IPS-NIHi11 (cell line): Measurements from ENCODE around the gene CEMIP.
"Not testable (repeated sequence)": the region's sequence is repeated elsewhere in the genome, so short reads cannot be mapped to it uniquely, and the experiment has no call there.

Experiments used
- DNase-seq: peaks from one replicate; pipeline ENCODE4 v3.0.0; 2012; ENCODE audit warnings: mixed read lengths, low spot score

The CEMIP gene

DNA sequence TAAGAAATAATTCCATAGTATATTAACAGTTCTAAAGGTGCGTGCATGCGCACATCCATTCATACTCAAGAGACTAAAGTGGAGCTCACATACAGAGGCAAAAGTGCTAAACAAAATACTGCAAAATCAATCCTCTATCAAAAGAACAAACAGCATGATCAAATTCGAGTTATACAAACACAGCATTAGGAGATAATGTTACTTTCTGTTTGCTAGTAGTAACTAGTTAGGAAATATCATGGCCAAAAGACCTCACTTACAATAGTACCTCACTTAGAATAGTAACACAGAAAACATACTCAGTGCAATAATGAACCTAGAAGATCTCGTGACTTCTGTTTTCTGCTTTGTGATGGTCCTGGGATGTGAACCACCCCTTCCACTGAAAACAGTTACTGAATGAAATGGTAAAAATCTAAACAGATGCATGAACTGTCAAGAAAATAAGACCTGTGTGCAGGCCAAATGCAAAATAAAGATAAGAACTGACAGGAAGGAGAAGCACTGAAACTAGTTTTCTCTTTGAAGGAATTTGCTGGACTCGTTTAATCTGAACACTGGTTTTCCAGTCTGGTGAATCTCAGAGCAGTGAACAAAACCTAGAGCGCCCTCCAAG is 20.9 kb upstream of the CEMIP start:
- no peak for DNase-seq

DNA sequence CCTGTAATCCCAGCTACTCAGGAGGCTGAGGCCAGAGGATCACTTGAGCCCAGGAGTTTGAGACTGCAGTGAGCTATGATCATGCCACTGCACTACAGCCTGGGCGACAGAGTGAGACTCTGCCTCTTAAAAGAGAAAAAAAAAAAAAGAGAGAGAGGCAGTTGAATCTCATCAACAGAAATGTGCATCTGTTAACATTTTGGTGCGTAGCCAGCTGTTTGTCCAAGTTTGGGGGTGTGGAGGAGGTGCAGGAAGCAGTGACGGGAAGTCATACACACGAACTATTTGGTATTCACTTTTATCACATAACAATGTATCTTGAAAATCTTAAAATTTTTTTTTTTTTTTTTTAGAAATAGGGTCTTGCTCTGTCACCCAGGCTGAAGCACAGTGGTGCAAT is 18.2 kb upstream of the CEMIP start:
- DNase-seq, result no peak

DNA sequence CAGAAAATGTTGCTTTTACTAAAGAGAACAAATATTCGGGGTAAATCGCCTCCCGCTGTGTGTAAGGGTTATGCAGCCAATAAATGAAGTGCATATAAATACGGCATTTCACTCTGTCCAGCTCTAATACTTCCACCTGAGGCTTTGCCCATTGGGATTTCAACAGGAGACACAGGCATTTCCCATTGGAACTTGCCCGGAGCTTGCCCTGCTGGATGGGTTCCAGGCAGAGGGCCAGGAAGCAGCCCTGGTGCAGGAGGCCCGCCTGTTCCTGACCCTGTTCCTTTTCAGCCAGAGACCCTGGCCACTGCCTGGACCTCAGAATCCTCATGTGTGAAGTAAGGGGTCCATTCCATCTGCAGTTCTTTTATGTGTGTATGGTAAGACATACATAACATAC is 17.4 kb upstream of the CEMIP start:
- no peak for DNase-seq

DNA sequence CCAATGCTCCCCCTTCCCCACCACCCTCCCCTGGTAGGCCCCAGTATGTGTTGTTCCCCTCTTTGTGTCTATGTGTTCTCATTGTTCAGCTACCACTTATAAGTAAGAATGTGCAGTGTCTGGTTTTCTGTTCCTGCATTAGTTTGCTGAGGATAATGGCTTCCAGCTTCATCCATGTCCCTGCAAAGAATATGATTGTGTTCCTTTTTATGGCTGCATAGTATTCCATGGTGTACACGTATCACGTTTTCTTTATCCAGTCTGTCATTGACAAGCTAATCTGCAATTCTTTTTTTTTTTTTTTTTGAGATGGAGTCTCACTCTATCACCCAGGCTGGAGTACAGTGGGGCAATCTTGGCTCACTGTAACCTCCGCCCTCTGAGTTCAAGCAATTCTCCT is 15.9 kb upstream of the CEMIP start:
- DNase-seq, result not testable (repeated sequence)

DNA sequence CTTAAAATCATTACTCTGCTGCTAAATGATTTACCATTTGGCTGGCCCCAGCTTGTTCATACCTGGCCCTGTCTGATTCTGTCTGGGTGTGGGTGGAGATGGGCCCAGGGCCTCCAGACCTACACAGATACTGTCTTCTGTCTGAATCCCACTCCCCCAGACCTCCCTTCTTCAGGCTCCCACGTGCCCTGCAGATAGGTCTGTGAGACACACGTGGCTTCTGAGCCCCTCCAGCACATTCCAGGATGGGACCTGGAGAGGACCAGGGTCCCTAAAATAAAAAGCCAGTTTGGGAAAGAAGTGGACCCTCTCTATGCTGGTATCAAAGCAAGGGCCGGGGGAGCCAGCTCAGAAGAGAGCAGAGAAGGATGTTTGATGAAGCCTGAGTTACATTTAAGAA is 14.6 kb upstream of the CEMIP start:
- DNase-seq, result no peak

DNA sequence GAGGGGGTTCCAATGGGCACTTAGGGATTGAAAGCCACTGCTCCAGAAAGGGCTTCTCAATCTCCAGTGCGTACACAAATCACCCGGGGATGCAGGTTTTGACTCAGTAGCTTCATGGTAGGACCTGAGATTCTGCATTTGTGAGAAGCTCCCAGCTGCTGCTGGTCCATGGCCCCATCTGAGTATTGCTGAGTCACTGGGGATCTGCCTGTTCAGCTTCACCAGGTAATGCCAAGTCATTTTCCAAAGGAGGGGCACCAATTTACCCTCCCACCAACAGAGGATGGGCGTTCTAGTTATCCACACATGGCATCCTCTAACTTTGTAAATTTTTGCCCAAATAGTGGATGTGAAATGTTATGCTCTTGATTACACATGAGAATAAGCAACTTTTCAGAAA is 12.9 kb upstream of the CEMIP start:
- DNase-seq, result no peak

DNA sequence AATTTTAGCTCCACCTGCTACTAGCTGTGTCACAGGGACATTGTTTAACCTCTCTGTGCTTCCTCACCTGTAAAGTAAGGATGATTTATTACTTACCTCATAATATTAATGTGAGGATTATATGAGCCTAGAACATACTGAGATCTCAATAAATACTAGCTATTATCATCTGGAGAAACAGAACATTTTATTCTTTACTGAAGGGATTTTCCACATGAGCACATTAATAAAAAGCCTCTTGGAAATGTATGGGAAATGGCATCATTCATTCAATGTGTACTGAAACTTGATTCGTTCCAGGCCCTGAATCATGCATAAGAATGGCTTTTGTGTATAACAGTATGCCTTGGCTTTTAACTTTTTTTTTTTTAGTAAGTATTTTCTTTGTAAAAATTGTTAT is 11.0 kb upstream of the CEMIP start:
- DNase-seq, result no peak

DNA sequence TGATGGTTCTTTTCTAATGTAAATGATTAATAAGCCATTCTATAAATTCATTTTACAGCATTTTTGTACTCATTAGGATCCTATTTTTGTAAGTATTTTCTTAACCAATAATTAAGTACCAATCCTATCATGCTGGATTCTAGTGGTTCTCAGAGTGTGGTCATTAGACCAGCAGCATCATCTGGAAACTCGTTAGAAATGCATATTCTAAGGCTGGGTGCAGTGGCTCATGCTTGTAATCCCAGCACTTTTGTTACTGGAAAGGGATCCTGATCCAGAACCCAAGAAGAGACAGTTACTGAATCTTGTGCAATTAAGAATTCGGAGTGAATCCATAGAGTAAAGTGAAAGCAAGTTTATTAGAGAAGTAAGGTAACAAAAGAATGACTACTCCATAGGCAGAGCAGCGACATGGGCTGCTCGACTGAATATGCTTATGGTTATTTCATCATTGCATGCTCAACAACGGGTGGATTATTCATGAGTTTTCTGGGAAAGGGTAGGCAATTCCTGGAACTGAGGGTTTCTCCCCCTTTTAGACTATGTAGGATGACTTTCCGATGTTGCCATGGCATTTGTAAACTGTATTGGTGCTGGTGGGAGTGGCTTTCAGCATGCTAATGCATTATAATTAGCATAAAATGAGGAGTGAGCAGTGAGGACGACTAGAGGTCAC is 9.9 kb upstream of the CEMIP start:
- DNase-seq, result no peak

DNA sequence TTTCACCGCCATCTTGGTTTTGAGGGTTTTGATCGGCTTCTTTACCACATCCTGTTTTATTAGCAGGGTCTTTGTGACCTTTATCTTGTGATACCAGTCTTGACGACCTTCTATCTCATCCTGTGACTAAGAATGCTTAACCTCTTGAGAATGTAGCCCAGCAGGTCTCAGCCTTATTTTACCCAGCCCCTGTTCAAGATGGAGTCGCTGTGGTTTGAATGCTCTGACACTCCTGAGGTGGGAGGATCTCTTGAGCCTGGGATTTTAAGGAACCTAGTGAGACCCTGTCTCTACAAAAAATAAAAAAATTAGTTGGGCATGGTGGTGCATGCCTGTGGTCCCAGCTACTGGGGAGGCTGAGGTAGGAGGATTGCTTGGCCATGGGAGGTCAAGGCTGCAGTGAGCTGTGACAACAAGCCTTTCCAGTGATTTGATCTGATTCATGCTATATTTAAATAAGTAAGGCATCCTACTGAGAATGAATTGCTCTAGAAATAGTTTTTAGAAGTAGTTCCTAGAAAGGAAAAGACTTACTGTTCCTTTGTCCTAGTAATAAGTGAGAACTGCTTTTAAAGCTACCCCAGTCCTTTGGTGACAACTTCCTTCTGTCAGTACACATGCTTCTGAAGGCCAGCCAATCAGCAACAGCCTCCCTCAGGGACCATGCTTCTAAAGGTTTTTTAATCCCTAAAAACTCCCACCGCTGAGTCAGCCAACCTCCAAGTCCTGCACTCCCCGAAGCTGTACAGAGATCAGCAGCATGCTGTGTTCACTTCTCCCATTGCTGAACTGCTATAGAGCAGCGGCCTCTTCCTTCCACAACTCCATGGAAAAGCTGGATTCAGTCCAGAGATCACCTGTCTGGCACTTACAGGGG is 9.1 kb upstream of the CEMIP start:
- DNase-seq, result no peak

DNA sequence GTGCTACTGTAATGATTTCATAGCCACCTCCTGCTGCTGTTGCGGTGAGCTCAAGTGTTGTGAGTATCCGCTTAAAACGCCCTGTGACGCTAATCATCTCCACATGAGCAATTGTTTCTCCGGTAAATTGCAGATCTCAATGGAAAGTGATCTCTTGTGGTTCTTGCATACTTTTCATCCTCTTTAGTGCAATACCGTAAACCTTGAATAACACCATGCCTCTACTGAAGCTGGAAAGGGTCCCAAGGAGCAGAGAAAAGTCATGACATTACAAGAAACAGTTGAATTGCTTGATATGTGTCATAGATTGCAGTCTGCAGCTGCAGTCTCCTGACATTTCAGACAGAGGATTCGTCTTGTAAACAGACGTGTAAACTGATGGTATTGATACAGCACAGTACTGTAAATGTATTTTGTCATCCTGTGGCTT is 6.0 kb upstream of the CEMIP start:
- DNase-seq, result no peak

DNA sequence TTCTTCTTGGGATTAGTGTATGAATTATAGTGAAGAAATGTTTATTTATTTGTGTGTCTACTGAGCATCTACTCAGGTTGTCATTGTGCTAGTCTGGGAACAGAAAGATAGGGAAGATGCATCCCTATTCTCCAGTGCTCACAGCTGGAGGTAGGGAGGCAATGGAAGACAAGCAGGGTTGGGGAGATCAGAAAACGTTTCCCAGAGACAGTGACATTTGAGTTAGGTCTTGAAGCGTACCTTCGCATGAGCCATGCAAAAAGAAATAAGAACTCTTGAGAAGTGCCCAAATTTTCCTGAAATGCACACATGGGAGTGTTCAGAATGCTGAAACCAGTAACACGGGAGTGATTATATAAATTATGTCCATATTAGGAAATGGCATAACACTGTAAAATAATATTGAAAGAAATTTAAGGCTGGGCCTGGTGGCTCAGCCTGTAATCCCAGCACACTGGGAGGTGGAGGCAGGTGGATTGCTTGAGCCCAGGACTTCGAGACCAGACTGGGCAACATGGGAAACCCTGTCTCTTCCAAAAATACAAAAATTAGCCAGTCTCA is 5.3 kb upstream of the CEMIP start:
- DNase-seq, result no peak

DNA sequence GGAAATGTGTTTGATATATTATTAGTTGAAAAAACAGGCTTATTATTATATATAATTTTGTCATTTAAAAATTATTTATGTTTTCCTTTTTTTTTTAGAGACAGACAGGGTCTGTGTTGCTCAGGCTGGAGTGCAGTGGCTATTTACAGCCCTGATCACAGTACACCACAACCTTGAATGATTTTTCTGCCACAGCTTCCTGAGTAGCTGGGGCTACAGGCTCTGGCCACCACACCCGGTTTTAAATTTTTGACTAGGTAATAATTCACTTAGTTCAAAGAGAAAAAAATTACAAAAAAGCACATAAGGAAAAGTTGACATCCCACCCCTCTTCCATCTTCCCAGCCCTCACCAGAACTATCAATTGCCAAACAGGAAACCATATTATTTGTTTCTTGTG is 4.7 kb upstream of the CEMIP start:
- no peak for DNase-seq

DNA sequence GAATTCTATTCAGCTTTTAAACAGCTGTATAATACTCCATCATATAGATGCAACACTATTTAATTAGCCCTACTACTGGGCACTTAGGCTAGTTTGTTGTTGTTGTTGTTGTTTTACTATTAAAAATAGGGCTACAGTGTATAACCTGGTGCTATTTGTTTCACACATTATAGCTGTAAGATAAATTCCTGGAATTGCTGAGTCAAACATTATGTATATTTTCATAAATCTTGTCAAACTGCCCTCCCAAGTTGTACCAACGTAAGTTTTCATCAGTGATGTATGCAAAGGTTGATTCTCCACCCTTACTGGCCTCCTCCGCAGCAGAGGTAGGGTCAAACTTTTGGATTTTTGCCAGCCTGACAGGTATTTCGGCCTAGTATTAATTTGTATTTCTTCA is 3.8 kb upstream of the CEMIP start:
- no peak for DNase-seq

DNA sequence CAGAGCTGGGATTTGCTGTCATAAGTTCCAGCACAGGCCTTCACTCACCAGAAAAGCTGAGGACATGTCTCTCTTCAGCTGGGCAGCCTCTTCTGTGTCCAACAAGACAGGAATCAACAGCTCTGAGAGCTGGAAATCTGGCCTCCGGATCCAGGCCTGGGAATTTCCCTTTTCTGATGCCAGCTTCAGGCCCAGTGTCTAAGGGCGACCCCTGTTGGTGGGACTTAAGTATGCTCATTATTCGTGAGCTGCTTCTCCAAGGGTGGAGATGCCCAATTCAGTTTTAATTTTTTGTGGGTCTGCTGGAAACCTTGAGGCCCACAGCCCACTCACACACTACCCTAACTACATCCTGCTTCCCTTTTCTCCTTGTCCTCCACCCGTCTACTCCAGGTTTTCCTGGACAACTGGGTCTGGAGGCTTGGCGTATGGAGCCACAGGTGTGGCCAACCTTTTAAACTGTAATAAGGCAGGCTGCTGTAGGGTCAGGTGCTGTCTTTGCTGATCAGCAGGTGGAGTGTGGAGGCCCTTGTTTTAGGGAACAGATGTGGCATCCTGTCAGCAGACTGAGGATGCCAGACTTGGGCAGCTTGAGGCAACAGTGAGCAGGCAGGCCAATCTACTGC is 2.6 kb upstream of the CEMIP start:
- peak; percentile 79 for DNase-seq

DNA sequence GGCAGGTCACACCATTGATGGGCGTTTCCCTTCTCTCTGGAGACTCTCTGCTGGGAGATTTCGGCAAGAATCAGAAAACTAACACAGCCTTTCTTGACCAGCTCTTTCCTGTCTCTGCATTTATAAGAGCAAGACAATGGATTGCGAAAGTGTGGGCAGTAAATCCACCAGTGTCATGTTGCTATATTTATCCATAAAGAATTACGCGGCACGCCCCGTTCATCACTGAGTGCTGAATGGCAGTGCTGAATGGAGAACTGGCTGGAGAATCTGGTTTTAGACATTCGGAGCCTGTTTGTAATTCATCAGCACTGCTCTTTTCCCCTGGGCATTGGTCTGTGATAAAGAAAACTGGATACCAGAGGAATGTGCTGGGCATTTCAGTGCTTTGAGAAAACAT is 2.0 kb upstream of the CEMIP start:
- DNase-seq, result no peak

DNA sequence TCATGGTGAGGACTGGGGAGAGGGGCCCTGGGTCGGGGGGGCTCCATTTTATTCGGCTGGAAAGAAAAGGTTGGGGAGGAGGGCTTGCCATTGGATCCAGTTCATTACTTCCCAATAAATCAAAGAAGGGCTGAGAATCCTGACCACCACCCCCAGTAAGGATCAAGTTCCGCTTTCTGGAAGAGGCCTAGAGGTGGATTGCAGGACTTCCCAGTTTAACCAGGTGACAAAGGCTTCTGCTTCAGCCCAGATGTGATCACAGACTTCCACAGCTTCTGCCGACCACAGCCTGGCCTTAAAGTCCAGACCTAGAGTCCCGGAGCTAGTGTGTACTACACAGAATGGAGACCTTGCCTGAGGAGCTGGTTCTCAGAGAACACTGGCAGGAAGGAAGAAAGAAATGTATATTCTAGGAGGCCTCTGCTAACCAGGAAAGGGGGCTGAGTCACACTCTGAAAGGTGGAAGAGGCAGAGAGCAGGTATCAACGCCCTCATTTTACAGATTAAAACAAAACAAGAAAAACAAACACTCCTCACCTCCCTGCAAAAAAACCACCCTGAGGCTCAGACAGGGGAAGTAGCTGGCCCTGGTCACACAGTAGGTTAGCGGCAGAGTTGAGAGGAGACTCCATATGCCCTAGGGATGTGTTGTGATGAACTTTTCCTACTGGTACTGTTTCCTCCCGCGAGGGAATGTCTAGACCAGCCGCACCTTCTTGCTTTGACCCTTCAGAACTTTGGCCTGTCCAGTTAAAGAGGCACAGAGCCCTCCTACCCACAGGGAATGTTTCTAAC is 1.1 kb upstream of the CEMIP start:
- no peak for DNase-seq

DNA sequence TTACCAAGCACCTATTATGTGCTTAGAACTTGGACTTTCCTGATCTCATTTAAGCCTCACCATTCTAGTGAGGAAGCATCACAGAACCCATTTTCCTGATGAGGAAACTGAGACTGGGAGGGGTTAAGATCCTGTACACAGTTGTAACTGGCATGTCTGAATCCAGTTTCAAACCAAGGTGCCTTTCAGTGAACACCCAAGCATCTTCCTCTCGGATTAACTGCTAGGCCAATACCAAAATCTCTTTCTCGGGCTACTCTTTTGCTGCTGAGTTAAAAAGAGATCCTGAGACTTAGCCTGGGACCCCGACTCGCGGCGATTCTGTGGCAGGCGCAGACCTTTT is 578 bp upstream of the CEMIP start:
- DNase-seq, result no peak

DNA sequence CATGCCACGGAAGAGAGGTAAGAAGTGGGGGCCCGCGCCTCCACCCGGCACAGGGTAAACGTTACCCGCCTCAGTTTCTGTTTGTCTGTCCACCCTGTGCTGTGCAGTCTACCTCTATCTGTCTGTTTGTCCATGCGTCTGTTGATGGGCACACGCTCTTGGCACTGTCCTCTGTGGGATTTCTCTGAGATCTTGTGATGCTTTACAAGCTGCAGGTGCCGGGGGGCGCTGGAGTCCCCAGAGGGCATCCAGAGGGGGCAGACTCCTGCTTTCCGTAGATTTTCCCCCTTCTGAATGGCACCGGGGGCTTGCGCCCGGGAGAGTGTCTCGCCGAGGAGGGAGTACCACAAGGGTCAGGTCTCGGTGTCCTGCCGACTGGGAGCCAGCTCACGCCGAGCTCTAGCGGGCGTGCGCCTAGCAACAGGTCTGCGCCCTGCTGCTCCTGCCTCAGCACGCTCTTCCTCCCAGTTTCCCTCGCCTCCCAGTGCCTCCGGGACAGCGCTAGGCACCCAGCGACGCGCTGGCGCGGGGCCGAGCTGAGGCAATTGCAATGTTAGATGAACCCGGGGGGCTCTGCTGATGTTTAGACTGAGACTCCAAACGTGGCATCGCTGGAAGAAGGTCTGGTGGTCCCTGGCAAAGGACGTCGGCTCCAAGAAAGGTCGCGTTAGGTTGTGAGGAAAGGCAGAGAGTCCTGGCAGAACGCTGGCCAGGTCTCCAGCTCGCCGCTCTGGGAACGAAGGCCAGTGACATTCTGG is 667 bp downstream of the CEMIP start:
- peak; percentile 55 for DNase-seq

DNA sequence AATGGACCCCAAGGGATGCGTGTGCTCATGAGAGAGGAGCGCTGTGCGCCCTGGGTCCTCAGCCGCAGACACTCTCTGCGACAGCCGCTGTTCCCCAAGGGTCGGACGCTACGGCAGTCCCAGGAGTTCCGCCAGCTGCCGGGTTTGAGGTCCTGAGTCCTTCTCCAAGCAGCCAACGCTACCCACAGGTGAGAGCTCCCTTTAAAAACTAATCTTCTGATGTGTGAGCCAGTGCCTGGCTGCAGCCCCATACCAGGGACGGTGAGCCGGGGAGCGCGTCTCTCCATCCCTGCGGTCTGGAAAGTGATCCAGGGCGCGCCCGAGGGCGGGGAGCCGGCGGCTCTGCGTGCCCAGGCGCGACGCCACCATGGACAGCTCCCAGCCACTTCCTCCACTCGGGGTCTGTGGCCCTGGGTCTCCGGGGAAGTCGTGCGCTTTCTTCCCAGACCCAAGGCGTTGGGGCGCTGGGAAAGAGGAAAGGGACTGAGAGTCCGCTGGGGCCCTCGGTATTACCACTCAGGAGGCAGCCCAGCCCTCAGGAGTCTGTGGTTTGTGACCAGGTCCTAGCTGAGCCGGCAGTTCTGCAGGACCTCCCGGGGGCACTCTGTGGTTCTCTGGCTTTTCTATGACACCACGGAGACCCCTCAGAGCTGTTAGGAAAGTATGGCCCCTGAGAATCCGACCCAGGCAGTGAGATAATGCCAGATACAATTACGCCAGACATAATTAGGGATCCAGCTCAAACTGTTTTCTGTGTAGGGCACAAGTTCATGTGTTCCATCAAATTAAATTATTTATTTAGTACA is 1.4 kb downstream of the CEMIP start:
- peak; percentile 92 for DNase-seq

DNA sequence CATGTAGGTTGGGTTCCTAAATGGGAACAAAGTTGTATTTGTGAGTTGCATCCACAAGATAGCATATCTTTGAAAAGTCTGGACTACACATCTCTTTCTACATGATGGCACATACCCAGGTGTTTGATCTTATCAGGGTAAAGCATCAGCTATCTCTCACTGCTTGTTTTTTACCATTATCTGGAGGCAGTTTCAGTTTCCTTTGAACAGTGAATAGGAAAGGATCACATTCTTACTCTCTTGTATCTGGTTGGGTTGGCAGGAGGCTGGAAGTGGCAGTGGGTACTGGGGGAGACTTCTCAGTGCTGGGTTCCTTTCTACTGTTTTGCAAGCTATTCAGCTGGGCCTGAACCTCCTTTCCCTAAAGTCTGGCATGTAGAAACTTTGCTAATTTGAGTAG is 4.1 kb downstream of the CEMIP start:
- no peak for DNase-seq
